ENCODE results near the gene TRIM50.
"Not testable (repeated sequence)": the region's sequence is repeated elsewhere in the genome, so short reads cannot be mapped to it uniquely, and the experiment has no call there.

Gene TRIM50

GRCh38 chr7:73327922-73328321 lies at the start of gene TRIM50, which contains the start of gene FKBP6:
Gene TRIM50 (minus strand): TSS chr7:73328082. CDS start chr7:73324787, 3,295 bp downstream.
Gene FKBP6 (plus strand): TSS chr7:73328161. CDS start chr7:73328429, 268 bp downstream.
- DNase-seq (ENCODE audit: low read depth in 2 of 2), result not testable (repeated sequence)

DNA sequence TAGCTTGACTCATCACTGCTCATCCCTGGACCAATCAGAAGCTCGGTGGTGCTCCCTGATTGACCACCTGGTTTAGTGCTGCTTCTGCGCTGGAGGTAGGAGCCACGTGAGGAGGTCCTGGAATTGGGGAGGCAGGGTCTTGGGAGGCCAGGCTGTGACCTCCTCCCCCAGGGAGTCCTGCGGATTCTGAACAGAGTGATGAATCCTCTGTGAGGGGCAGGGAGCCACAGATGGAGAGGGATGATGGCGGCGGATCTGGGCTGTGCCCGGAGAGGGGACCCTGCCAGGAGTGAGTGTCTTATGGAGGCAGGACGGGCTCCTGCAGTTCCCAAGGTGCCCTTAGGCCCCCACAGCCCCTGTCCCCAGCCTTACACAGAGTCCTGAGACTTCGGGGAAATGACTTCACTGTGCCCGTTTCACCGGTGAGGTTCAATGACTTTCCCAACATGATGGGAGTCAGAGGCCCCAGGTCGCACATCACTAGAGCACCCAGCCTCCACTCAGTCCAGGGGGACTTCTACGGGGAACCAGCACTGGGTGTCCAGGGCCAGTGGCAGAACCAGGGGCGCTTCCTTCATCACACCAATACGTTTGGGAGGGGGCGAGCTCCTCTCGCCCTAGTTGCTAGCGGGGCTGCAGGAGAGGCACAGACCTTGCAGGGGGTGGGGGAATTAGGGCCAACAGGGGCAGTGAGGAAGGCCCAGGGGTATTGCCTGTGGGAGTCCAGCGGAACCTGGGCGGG lies 49.0 kb upstream of the TRIM50 start:
- no peak for DNase-seq (ENCODE audit: low read depth in 2 of 2)

DNA sequence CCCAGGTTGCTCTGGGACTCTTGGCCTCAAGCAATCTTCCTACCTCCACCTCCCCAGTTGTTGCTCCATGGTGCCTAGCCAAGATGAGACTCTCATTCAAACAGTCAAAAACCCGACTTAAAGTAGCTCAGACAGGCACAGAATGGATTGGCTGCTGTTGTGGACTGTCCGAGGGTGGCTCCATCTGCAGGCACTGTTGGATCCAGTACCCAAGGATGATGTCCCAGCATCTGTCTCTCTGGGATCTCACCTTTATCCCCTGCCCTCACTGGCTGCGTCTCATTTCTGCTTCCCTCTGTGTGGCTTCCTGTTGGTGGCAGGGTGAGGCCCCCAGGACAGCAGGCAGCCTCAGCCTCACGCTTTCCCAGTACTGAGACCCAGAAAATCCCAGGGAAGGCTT lies 48.4 kb upstream of the TRIM50 start:
- DNase-seq (ENCODE audit: low read depth in 2 of 2), result not testable (repeated sequence)

DNA sequence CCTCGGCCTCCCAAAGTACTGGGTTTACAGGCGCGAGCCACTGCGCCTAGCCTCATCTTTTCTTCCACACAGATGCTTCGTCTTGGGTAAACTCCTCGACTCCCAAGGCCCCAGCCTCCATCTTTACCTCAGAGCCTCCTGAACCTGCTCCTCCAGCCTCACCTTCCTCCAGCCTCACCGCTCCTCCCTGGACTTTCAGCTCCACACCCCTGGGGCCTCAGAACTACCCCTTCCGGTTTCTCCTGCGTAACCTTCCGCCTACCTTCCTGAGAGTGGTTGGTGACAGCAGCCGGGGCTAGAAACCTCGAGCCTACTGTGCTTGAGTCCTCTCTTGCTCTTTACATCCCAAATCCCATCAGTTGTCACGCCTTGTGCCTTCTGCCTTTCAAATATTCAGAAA lies 45.9 kb upstream of the TRIM50 start:
- no peak for DNase-seq (ENCODE audit: low read depth in 2 of 2)

DNA sequence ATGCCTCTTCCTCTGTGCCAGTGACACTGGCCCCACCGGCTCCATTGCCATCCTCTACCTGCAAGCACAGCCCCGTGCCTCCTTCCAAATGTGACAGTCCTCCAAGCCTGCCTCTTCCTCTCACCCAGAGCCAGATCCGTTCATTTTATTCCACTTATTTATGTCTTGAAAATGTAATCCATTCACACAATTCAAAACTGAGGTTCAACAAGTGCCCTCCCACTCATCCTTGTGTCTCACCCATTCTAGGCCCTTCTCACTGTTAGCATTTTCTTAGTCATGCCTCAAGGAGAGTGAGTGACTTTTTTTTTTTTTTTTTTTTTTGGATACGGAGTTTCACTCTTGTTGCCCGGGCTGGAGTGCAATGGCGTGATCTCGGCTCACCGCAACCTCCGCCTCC lies 41.7 kb upstream of the TRIM50 start:
- no peak for DNase-seq (ENCODE audit: low read depth in 2 of 2)

DNA sequence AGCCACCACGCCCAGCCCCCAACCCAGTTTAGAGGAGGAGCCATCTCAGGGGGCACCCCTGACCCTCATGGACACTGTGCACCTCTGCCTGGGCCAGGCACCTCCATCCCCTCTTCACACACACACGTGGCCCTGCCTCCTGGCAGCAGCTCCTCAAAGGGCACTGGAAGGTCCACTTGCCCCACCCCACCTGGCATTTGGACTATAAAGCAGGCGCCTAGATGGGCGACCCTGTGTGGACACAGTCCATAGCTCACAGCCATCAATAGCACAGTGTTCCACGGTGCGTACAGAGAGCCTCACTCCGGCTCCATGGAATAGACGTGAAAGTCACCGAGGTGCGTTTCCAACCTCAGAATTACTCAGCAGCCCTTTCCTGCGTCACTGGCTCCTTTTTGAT lies 41.1 kb upstream of the TRIM50 start:
- DNase-seq (ENCODE audit: low read depth in 2 of 2), result no peak

- no peak for DNase-seq (ENCODE audit: low read depth in 2 of 2)
These were observed 39.1 kb upstream of the TRIM50 start for GRCh38 chr7:73366990-73367389.

GRCh38 chr7:73366127-73366526 lies 38.2 kb upstream of the TRIM50 start:
- no peak for DNase-seq (ENCODE audit: low read depth in 2 of 2)

- DNase-seq (ENCODE audit: low read depth in 2 of 2), result no peak
These were observed 36.3 kb upstream of the TRIM50 start for GRCh38 chr7:73364006-73364728.

DNA sequence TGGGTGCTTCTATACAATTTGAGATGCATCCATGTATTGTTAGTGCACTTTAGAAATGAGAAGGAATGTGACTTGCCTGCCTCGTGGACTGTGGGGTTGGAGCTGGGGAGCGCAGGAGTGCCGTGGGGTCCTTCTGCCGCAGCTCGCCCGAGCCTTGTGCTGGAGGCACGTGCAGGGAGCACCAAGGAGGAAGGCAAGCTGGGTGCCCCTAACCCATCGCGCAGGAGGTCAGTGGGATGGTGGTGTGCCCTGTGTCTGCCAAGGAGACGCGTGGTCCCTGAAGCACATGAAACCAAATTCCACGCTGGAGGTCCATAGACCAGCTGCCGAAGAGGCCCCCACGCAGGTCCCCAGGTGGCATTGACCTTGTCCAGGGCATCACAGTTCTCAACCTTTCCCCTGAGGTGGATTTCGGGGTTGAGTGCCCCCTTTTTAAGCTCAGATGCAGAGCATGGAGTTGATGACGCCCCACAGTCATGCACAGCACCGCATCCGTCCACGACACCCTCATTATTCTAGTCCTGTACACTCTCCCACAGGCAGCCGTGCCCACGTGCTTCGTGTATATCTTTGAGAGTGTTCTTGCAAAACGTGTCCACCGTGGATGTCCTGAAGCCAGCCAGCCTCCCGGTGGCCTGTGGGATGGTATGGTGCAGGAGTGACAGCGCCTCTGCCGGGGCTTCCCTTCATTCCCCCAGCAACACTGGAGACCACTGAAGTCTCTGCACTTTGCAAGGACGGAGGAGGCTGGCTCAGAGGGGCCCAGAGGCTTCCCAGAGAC lies 35.5 kb upstream of the TRIM50 start:
- no peak for DNase-seq (ENCODE audit: low read depth in 2 of 2)

GRCh38 chr7:73360590-73360989 lies 32.7 kb upstream of the TRIM50 start:
- DNase-seq (ENCODE audit: low read depth in 2 of 2), result not testable (repeated sequence)

DNA sequence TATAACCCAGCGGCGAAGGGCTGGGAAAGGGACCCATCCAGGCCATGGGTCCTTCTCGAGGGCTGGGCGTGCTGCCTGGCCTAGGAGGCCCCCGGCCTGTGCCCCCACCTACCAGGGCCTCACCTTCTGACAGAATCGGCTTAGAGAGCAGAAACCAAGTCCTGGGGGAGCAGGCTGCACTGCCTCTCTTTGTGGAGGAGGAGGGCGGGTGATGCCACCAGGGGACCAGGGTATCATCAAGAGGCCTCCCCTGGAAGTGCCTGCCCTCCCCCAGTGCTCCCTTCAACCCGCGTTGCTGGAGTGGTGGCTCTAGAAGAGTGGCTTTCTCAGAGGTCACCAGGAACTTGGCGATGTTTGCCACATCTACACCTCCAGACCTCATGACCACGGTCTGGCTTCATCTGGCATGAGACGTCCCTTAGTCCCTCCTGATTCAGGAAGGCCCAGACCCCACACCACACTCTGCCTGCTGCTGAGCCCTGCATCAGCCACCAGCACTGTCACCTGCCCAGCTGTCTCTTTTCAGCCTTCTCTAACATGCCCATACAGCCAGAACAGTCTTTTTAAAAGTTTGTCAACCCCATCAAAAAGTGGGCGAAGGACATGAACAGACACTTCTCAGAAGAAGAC lies 32.0 kb upstream of the TRIM50 start:
- DNase-seq (ENCODE audit: low read depth in 2 of 2), result no peak

- no peak for DNase-seq (ENCODE audit: low read depth in 2 of 2)
These were observed 31.4 kb upstream of the TRIM50 start for GRCh38 chr7:73359306-73359705.

DNA sequence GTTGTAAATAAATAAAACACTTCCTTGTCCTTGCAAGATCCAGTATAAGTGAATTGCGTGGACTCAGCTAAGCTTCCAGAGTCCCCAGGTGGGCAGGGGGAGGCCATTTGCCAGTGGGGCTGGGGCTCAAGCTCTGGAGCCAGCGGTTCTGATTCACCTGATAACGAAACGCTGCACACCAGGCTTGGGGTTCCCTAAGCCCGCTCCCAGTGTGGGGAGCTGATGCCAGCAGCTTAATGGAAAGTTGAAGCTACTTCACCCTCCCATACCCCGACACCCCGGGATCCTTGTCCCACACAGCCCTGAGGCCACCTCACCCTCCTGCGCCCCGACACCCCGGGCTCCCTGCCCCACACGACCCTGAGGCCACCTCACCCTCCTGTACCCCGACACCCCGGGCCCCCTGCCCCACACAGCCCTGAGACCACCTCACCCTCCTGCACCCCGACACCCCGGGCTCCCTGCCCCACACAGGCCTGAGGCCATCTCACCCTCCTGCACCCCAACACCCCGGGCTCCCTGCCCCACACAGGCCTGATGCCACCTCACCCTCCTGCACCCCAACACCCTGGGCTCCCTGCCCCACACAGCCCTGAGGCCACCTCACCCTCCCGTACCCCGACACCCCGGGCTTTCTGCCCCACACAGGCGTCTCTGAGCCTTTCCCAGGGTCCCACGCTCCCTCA lies 30.9 kb upstream of the TRIM50 start:
- no peak for DNase-seq (ENCODE audit: low read depth in 2 of 2)

GRCh38 chr7:73356159-73356558 lies 28.3 kb upstream of the TRIM50 start:
- DNase-seq (ENCODE audit: low read depth in 2 of 2), result no peak

DNA sequence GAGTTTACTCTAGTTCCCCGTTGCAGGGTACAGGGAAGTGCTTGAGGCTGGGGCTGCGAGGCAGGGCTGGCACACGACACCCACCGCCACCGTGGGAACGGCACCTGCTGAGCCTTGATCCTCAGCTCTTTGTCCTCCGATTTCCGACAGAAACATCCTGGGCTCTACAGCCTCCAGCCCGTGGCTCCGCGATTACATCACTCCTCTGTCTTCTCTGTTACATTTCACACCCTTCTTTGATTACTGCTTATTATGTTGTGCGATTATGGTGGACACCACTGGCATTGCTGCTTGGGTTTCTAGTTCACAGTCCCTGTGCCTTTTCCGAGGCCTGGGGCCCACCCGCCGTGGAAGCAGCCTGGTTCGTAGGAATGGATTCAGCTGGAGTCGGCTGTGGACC lies 26.9 kb upstream of the TRIM50 start:
- no peak for DNase-seq (ENCODE audit: low read depth in 2 of 2)

DNA sequence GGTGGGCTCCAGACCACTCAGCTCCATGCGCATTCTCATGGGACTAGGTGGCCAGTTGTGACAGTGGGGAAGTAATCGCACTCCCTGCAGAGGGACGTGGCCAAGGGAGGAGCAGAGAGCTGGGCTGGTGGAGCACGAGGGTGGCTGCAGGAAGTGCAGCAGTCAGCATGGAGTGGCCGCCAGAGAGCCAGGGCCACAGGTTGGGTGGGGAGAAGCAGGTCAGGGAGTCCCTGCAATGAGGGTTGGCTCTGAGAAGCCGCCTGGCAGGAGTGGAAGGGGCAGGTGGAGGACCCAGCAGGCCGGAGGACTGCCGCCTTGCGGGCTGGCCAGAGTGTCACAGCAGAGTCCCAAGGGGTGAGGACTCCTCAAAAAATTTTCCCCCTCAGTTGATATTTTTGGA lies 26.3 kb upstream of the TRIM50 start:
- no peak for DNase-seq (ENCODE audit: low read depth in 2 of 2)

DNA sequence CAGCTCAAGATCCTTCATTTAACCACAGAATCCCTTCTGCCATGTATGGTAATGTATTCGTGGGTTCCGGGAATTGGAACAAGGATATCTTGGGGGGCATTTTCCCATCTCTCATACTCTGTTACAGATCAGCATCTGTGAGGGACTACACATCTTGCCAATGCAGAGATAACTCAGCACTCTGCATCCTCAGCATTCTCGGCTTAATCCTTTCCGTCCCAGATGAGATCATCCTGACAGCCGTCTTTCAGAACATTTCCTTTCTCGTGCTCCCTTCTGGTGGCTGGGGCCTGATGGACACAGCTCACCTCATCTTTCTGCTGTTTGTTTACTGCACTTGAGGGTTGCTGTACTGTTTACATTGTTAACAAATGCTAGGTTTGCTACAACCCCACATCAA lies 25.4 kb upstream of the TRIM50 start:
- no peak for DNase-seq (ENCODE audit: low read depth in 2 of 2)

- no peak for DNase-seq (ENCODE audit: low read depth in 2 of 2)
These were observed 24.9 kb upstream of the TRIM50 start for GRCh38 chr7:73352784-73353183.

DNA sequence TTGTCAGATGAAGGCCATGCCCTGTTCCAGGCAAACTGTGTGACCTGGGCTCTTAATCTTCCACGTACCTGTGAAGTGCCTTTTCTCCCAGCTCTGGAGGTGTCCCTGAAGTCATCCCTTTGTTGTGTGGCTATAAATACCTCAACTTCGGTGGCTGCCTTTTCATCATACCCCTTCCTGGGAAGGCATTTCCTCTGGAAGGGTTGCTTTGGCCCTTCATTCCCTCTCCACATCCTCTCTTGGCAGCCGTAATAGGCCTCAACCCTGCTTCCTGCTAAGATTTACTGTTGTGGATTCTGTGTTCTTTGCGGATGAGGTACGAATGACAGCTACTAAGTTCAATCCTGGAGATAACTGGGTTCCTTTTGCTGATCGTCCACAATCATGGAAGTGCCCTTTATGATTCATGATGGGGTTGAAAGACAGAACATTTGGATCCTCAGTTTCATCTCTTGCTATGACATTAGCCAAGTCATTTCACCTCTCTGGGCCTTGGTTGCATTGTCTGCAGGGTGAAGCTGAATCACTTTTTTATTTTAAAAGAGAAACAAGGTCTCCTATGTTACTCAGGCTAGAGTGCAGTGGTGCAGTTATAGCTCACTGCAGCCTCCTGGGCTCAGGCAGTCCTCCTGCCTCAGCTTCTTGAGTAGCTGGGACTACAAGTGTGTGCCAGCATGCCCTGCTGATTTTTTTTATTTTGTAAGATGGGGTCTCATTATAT lies 23.7 kb upstream of the TRIM50 start:
- DNase-seq (ENCODE audit: low read depth in 2 of 2), result no peak

Data from stimulated activated CD8-positive, alpha-beta memory T cell treated with anti-CD3 and anti-CD28 coated beads, Interleukin-15, amount 100 ng/mL, for 48 hours (primary cell).